IMR-90 (cell line): ENCODE results near the gene SLC6A17. TPM values are rescaled to one million over a fixed set of nuclear protein-coding genes. Genes with fewer than 3 reads are reported as not detected.

Source experiments
- ATAC-seq: fragments of 200-7000 bp; cut with Tn5 transposase; 2 replicates; pipeline ENCODE4 v1.9.1; 2020; ENCODE audit warnings: low read depth, mild to moderate bottlenecking, moderate library complexity
- BruUV-seq: library from RNA; stranded (reverse); fragments of 400-500 nt; replicated peaks from 2 replicates; lab custom pipeline; 2021; lab: Mats Ljungman, UMichigan
- CTCF ChIA-PET: fragments of 300-600 bp; formaldehyde crosslinking; extraction: SDS; loops from one replicate; lab custom pipeline; 2021; ENCODE audit warnings: antibody characterized with exemption; lab: Yijun Ruan, JAX
- POLR2A ChIA-PET: fragments of 300-600 bp; sonication (Branson Sonifier 250); formaldehyde crosslinking; loops from one replicate; lab custom pipeline; 2022; ENCODE audit warnings: antibody characterized with exemption; ENCODE audit not compliant: unreplicated experiment; lab: Charles Lee
- DNase-seq: peaks from one replicate; pipeline ENCODE4 v3.0.0; 2013
- H2AFZ ChIP-seq: replicated peaks from 2 replicates; pipeline ENCODE3; 2013; ENCODE audit warnings: low read length, mild to moderate bottlenecking; ENCODE audit not compliant: poor library complexity
- H2AK5ac ChIP-seq: 2 replicates; pipeline ENCODE4 v1.6.1; 2013; ENCODE audit warnings: low read depth, low read length, inconsistent platforms
- H2AK9ac ChIP-seq: replicated peaks from 2 replicates; pipeline ENCODE3; 2013; ENCODE audit warnings: mild to moderate bottlenecking, low read depth, low read length, moderate library complexity; ENCODE audit not compliant: poor library complexity
- H2BK120ac ChIP-seq: 2 replicates; pipeline ENCODE4 v1.6.1; 2013; ENCODE audit warnings: low read depth, low read length, inconsistent platforms
- H2BK15ac ChIP-seq: 3 replicates; pipeline ENCODE4 v1.6.1; 2013; ENCODE audit warnings: low read depth, low read length, inconsistent platforms
- H2BK20ac ChIP-seq: 2 replicates; pipeline ENCODE4 v1.6.1; 2013; ENCODE audit warnings: low read depth, mild to moderate bottlenecking, inconsistent platforms, low read length, moderate library complexity
- H2BK5ac ChIP-seq: 2 replicates; pipeline ENCODE4 v1.6.1; 2013; ENCODE audit warnings: mild to moderate bottlenecking, low read depth, low read length, inconsistent platforms; ENCODE audit not compliant: poor library complexity, severe bottlenecking
- H3K14ac ChIP-seq: replicated peaks from 2 replicates; pipeline ENCODE4 v1.6.1; 2013; ENCODE audit warnings: low read depth, low read length, inconsistent platforms
- H3K18ac ChIP-seq: 2 replicates; pipeline ENCODE4 v1.6.1; 2013; ENCODE audit warnings: low read depth, low read length, control low read depth
- H3K23ac ChIP-seq: 2 replicates; pipeline ENCODE4 v1.6.1; 2013; ENCODE audit warnings: low read depth, low read length, inconsistent platforms
- H3K27ac ChIP-seq: 2 replicates; pipeline ENCODE4 v1.5.1; 2013; ENCODE audit warnings: mild to moderate bottlenecking, control low read depth, low read length; ENCODE audit not compliant: insufficient read depth
- H3K27me3 ChIP-seq: 2 replicates; pipeline ENCODE4 v1.6.1; 2013; ENCODE audit warnings: low read length; ENCODE audit not compliant: control insufficient read depth, insufficient read depth
- H3K36me3 ChIP-seq: 2 replicates; pipeline ENCODE4 v1.6.1; 2013; ENCODE audit warnings: low read length, mixed read lengths; ENCODE audit not compliant: control insufficient read depth, insufficient read depth
- H3K4ac ChIP-seq: 2 replicates; pipeline ENCODE4 v1.6.1; 2013; ENCODE audit warnings: low read depth, low read length, inconsistent platforms
- H3K4me1 ChIP-seq: 2 replicates; pipeline ENCODE4 v1.6.1; 2013; ENCODE audit warnings: low read length, mixed read lengths; ENCODE audit not compliant: control insufficient read depth, insufficient read depth
- H3K4me2 ChIP-seq: 2 replicates; pipeline ENCODE4 v1.6.1; 2013; ENCODE audit warnings: low read depth, mild to moderate bottlenecking, control low read depth, low read length, moderate library complexity
- H3K4me3 ChIP-seq: 2 replicates; pipeline ENCODE4 v1.5.1; 2013; ENCODE audit warnings: low read depth, mild to moderate bottlenecking, control low read depth, low read length, moderate library complexity; ENCODE audit not compliant: insufficient read depth
- H3K56ac ChIP-seq: 2 replicates; pipeline ENCODE4 v1.6.1; 2013; ENCODE audit warnings: low read length, inconsistent platforms; ENCODE audit not compliant: insufficient read depth; ENCODE audit errors: extremely low read depth
- H3K79me1 ChIP-seq, 2 experiments: 2 replicates each; pipeline ENCODE4 v1.6.1; 2013; ENCODE audit warnings: low read length in 2 of 2, inconsistent platforms in 1 of 2, low read depth in 1 of 2
- H3K9ac ChIP-seq: 2 replicates; pipeline ENCODE4 v1.6.1; 2013; ENCODE audit warnings: low read depth, low read length, control low read depth
- H3K9me1 ChIP-seq: 2 replicates; pipeline ENCODE4 v1.6.1; 2013; ENCODE audit warnings: low read length, inconsistent platforms; ENCODE audit not compliant: insufficient read depth
- H3K9me3 ChIP-seq: 2 replicates; pipeline ENCODE4 v1.6.1; 2013; ENCODE audit warnings: low read length; ENCODE audit not compliant: control insufficient read depth, insufficient read depth
- H4K20me1 ChIP-seq: 2 replicates; pipeline ENCODE4 v1.6.1; 2013; ENCODE audit warnings: low read length, inconsistent platforms; ENCODE audit not compliant: insufficient read depth
- H4K5ac ChIP-seq: 2 replicates; pipeline ENCODE4 v1.6.1; 2013; ENCODE audit warnings: mild to moderate bottlenecking, low read depth, low read length, control low read depth
- H4K8ac ChIP-seq, 2 experiments: 2 replicates each; pipeline ENCODE4 v1.6.1; 2013; ENCODE audit warnings: low read depth in 2 of 2, low read length in 2 of 2, control low read depth in 1 of 2, inconsistent platforms in 1 of 2
- H4K91ac ChIP-seq: 2 replicates; pipeline ENCODE4 v1.6.1; 2013; ENCODE audit warnings: low read depth, low read length, inconsistent platforms; ENCODE audit not compliant: insufficient read depth
- BHLHE40 ChIP-seq: fragments of 150-350 bp; IDR thresholded peaks from 2 replicates; pipeline ENCODE4 v1.6.1; 2016; ENCODE audit warnings: mild to moderate bottlenecking, low read depth, low read length
- CEBPB ChIP-seq: IDR thresholded peaks from 2 replicates; pipeline ENCODE4 v1.6.1; 2012; ENCODE audit warnings: low read depth, low read length, improper control_type of control experiment
- CHD1 ChIP-seq: IDR thresholded peaks from 2 replicates; pipeline ENCODE4 v1.6.1; 2012; ENCODE audit warnings: low read depth, low read length, improper control_type of control experiment
- FOS ChIP-seq: fragments of 150-350 bp; IDR thresholded peaks from 2 replicates; pipeline ENCODE4 v1.6.1; 2016; ENCODE audit warnings: low read depth, low read length
- MAFK ChIP-seq: IDR thresholded peaks from 2 replicates; pipeline ENCODE4 v1.6.1; 2012; ENCODE audit warnings: low read depth, low read length, improper control_type of control experiment
- MAZ ChIP-seq: IDR thresholded peaks from 2 replicates; pipeline ENCODE4 v1.6.1; 2012; ENCODE audit warnings: low read depth, mild to moderate bottlenecking, low read length, improper control_type of control experiment, moderate library complexity, borderline replicate concordance
- MXI1 ChIP-seq: IDR thresholded peaks from 2 replicates; pipeline ENCODE4 v1.6.1; 2012; ENCODE audit warnings: low read depth, mild to moderate bottlenecking, low read length, moderate library complexity, borderline replicate concordance
- NFE2L2 ChIP-seq: fragments of 150-350 bp; IDR thresholded peaks from 2 replicates; pipeline ENCODE4 v1.6.1; 2016; ENCODE audit warnings: low read depth, mild to moderate bottlenecking, low read length
- POLR2A ChIP-seq: IDR thresholded peaks from 2 replicates; pipeline ENCODE4 v1.6.1; 2012; ENCODE audit warnings: mild to moderate bottlenecking, low read depth, low read length
- RAD21 ChIP-seq: IDR thresholded peaks from 2 replicates; pipeline ENCODE4 v1.6.1; 2012; ENCODE audit warnings: low read length, improper control_type of control experiment
- RCOR1 ChIP-seq: IDR thresholded peaks from 2 replicates; pipeline ENCODE4 v1.6.1; 2012; ENCODE audit warnings: mild to moderate bottlenecking, low read length, improper control_type of control experiment; ENCODE audit not compliant: insufficient replicate concordance
- RFX5 ChIP-seq: IDR thresholded peaks from 2 replicates; pipeline ENCODE4 v1.8.0; 2012; ENCODE audit warnings: low read depth, mild to moderate bottlenecking, low read length, moderate library complexity
- SMC3 ChIP-seq: fragments of 150-350 bp; IDR thresholded peaks from 2 replicates; pipeline ENCODE4 v1.6.1; 2016; ENCODE audit warnings: low read depth, mild to moderate bottlenecking, antibody characterized with exemption, low read length, moderate library complexity
- WGBS, 2 experiments: methylation state at CpG; one replicate each; pipeline versions ENCODE4 v1.1.5 to v1.1.7; 2013; ENCODE audit warnings: missing lambda C conversion rate in 2 of 2; ENCODE audit not compliant: insufficient read length in 1 of 2; ENCODE audit errors: extremely low coverage in 2 of 2; 5-methylcytosine and 5-hydroxymethylcytosine counted together
- dilution Hi-C: fragments of 300-500 bp; cut with HindIII; formaldehyde crosslinking; loops from one replicate; pipeline ENCODE4 v1.14.3; 2018; ENCODE audit warnings: low sequenced_read_pairs; ENCODE audit not compliant: unreplicated experiment
- in situ Hi-C: fragments of 300-500 bp; cut with MboI; formaldehyde crosslinking; loops from 3 replicates; pipeline ENCODE4 v1.14.3; 2019; ENCODE audit warnings: low sequenced_read_pairs, inconsistent platforms, mixed read lengths
- intact Hi-C: fragments of 100-400 bp; cut with micrococcal nuclease; formaldehyde crosslinking; loops from 2 replicates; pipeline ENCODE4 v1.10.0; 2022
- polyA plus RNA-seq, 3 experiments: library from polyadenylated mRNA; depleted of rRNA; stranded (reverse); fragments of >200 nt; gene quantifications; 2 replicates each; pipeline ENCODE4 v1.2.3, GENCODE V29; 2012; ENCODE audit warnings: low replicate concordance in 1 of 3
- total RNA-seq: library from RNA; depleted of rRNA; stranded (reverse); fragments of >200 nt; gene quantifications from 2 replicates; pipeline ENCODE4 v1.2.3, GENCODE V29; 2012
- TF ChIP-seq, protein P1 (sequence below): conservative IDR thresholded peaks from 2 replicates; pipeline ENCODE4 v1.5.1; 2012; ENCODE audit warnings: mild to moderate bottlenecking, low read depth, low read length, improper control_type of control experiment
- TF ChIP-seq, protein P2 (sequence below): fragments of 150-350 bp; IDR thresholded peaks from 2 replicates; pipeline ENCODE4 v1.6.1; 2017; ENCODE audit warnings: mild to moderate bottlenecking, antibody characterized with exemption, low read length, low read depth
- TF ChIP-seq, protein P3 (sequence below): fragments of 150-350 bp; IDR thresholded peaks from 2 replicates; pipeline ENCODE4 v1.6.1; 2016; ENCODE audit warnings: low read depth, mild to moderate bottlenecking, low read length, moderate library complexity, borderline replicate concordance

Gene SLC6A17
- total and polyA plus RNA-seq, 2 of the 4 experiments (the other 2 are of a cell fraction) = 0.54 to 0.82 TPM

DNA sequence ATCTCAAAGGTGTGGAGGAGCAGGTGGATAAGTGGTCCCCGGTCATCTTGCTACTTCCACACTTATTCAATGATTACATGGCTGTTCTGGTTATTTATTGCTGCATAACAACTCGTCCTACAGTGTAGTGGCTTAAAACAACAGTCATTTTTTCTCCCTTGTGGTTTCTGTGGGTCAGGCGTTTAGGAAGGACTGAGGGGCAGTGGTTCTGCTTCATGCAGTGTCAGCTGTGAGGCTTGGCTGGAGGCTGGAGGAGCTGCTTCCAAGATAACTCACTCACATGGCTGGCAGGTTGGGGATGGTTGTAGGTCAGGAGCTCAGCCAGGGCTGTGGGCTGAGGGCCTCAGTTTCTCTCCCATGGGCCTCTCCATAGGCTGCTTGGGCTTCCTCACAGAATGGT, 5.9 kb upstream of the SLC6A17 start:
- Histone ChIP-seq H2AFZ (no peak overlapping the region), H2BK20ac (no peak overlapping the region), H3K27ac (no peak overlapping the region), H4K8ac (no peak overlapping the region), H3K9me1 (no peaks in the 10 kb centered on the region), H2BK5ac (no peak overlapping the region), H3K9me3 (no peaks in the 10 kb centered on the region), H2BK15ac (no peak overlapping the region), H3K23ac (no peak overlapping the region), H3K79me1 (no peaks in the 10 kb centered on the region), H3K4me3 (no peak overlapping the region), H3K27me3 (peaks cover 56% of the 10 kb centered on the region), H3K4ac (no peak overlapping the region), H2AK9ac (no peak overlapping the region), H3K14ac (no peak overlapping the region), H3K56ac (no peak overlapping the region), H2BK120ac (no peak overlapping the region), H3K4me1 (no peaks in the 10 kb centered on the region), H3K9ac (no peak overlapping the region), H3K18ac (no peak overlapping the region), H3K4me2 (no peak overlapping the region), H2AK5ac (no peak overlapping the region), H4K5ac (no peak overlapping the region), H3K36me3 (no peaks in the 10 kb centered on the region), H4K91ac (no peak overlapping the region), H4K20me1 (no peaks in the 10 kb centered on the region)
- dilution Hi-C loops (no loop called here), in situ Hi-C loops (no loop called here), intact Hi-C loops (no loop called here)
- TF ChIP-seq, protein P1, sequence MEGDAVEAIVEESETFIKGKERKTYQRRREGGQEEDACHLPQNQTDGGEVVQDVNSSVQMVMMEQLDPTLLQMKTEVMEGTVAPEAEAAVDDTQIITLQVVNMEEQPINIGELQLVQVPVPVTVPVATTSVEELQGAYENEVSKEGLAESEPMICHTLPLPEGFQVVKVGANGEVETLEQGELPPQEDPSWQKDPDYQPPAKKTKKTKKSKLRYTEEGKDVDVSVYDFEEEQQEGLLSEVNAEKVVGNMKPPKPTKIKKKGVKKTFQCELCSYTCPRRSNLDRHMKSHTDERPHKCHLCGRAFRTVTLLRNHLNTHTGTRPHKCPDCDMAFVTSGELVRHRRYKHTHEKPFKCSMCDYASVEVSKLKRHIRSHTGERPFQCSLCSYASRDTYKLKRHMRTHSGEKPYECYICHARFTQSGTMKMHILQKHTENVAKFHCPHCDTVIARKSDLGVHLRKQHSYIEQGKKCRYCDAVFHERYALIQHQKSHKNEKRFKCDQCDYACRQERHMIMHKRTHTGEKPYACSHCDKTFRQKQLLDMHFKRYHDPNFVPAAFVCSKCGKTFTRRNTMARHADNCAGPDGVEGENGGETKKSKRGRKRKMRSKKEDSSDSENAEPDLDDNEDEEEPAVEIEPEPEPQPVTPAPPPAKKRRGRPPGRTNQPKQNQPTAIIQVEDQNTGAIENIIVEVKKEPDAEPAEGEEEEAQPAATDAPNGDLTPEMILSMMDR = no peak
- no peak for TF ChIP-seq CEBPB
- TF ChIP-seq, protein P2, sequence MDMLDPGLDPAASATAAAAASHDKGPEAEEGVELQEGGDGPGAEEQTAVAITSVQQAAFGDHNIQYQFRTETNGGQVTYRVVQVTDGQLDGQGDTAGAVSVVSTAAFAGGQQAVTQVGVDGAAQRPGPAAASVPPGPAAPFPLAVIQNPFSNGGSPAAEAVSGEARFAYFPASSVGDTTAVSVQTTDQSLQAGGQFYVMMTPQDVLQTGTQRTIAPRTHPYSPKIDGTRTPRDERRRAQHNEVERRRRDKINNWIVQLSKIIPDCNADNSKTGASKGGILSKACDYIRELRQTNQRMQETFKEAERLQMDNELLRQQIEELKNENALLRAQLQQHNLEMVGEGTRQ = no peak
- TF ChIP-seq MAFK = no peak
- TF ChIP-seq BHLHE40 = no peak
- TF ChIP-seq SMC3 = no peak
- TF ChIP-seq MAZ = no peak
- no peak for TF ChIP-seq RCOR1
- no peak for TF ChIP-seq NFE2L2
- TF ChIP-seq RAD21 = no peak
- TF ChIP-seq, protein P3, sequence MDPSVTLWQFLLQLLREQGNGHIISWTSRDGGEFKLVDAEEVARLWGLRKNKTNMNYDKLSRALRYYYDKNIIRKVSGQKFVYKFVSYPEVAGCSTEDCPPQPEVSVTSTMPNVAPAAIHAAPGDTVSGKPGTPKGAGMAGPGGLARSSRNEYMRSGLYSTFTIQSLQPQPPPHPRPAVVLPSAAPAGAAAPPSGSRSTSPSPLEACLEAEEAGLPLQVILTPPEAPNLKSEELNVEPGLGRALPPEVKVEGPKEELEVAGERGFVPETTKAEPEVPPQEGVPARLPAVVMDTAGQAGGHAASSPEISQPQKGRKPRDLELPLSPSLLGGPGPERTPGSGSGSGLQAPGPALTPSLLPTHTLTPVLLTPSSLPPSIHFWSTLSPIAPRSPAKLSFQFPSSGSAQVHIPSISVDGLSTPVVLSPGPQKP = no peak
- no peak for TF ChIP-seq CHD1
- TF ChIP-seq POLR2A = no peak
- TF ChIP-seq FOS = no peak
- TF ChIP-seq MXI1 = no peak
- TF ChIP-seq RFX5 = no peak
- WGBS, 2 experiments = no CpG with 5 or more reads among the region's 3 CpGs
- no TSS peak for BruUV-seq
- CTCF ChIA-PET = no interaction called here
- POLR2A ChIA-PET = no interaction called here
- DNase-seq (no peak), ATAC-seq (no peak)
